CD14-positive monocyte (primary cell): Measurements from ENCODE around the gene HSD17B8. TPM values are rescaled to one million over a fixed set of nuclear protein-coding genes. Genes with fewer than 3 reads are reported as not detected.

Source experiments
- DNase-seq, 3 donors: peaks; one replicate each; pipeline ENCODE4 v3.0.0-alpha.2; 2011 to 2022
- H2AFZ ChIP-seq: 2 replicates; pipeline ENCODE4 v1.6.0; 2012; ENCODE audit warnings: mild to moderate bottlenecking, low read depth, low read length, inconsistent platforms; ENCODE audit not compliant: insufficient read depth, poor library complexity, severe bottlenecking
- H3K27ac ChIP-seq, 2 donors: 1 replicate in 1 of 2; 2 replicates in 1 of 2; pipeline ENCODE4 v1.5.1; 2012 to 2013; ENCODE audit warnings: low read length in 2 of 2, control low read depth in 1 of 2, inconsistent platforms in 1 of 2, low read depth in 1 of 2, mild to moderate bottlenecking in 1 of 2
- H3K27me3 ChIP-seq, 2 donors: one replicate each; pipeline versions ENCODE4 v1.6.0 to v1.6.1; 2011 to 2013; ENCODE audit warnings: low read length in 2 of 2; ENCODE audit not compliant: control insufficient read depth in 2 of 2, insufficient read depth in 2 of 2
- H3K36me3 ChIP-seq, 2 donors: replicated peaks in 1 of 2; 1 replicate in 1 of 2; 2 replicates in 1 of 2; pipeline versions ENCODE4 v1.5.1 to v1.6.1; 2012 to 2013; ENCODE audit warnings: low read length in 2 of 2, control low read depth in 1 of 2, inconsistent platforms in 1 of 2, mild to moderate bottlenecking in 1 of 2; ENCODE audit not compliant: insufficient read depth in 2 of 2, control insufficient read depth in 1 of 2
- H3K4me1 ChIP-seq, 2 donors: 1 replicate in 1 of 2; 2 replicates in 1 of 2; pipeline versions ENCODE4 v1.5.1 to v1.6.1; 2012 to 2013; ENCODE audit warnings: low read length in 2 of 2, control low read depth in 1 of 2, inconsistent platforms in 1 of 2, mild to moderate bottlenecking in 1 of 2, moderate library complexity in 1 of 2; ENCODE audit not compliant: insufficient read depth in 2 of 2, control insufficient read depth in 1 of 2
- H3K4me2 ChIP-seq: replicated peaks from 2 replicates; pipeline ENCODE3; 2012; ENCODE audit warnings: low read length, moderate library complexity, mild to moderate bottlenecking; ENCODE audit not compliant: poor library complexity, severe bottlenecking; ENCODE audit errors: extremely low read depth
- H3K4me3 ChIP-seq, 3 experiments: fragments of 200-600 bp in 1 of 3; sonication (generic) in 1 of 3; replicated peaks in 1 of 3; 1 replicate in 2 of 3; 2 replicates in 1 of 3; pipeline ENCODE4 v1.5.1; 2011 to 2013; ENCODE audit warnings: low read length in 3 of 3, mild to moderate bottlenecking in 3 of 3, control low read depth in 2 of 3, low read depth in 2 of 3, inconsistent platforms in 1 of 3, moderate library complexity in 1 of 3
- H3K79me2 ChIP-seq: 2 replicates; pipeline ENCODE4 v1.6.0; 2012; ENCODE audit warnings: mild to moderate bottlenecking, control low read depth, inconsistent platforms, low read length, moderate library complexity; ENCODE audit not compliant: insufficient read depth
- H3K9ac ChIP-seq: 2 replicates; pipeline ENCODE4 v1.6.0; 2017; ENCODE audit warnings: low read length, mild to moderate bottlenecking; ENCODE audit not compliant: insufficient read depth, poor library complexity, severe bottlenecking
- H3K9me3 ChIP-seq, 2 donors: replicated peaks in 1 of 2; 1 replicate in 1 of 2; 2 replicates in 1 of 2; pipeline versions ENCODE4 v1.5.1 to v1.6.1; 2012 to 2013; ENCODE audit warnings: low read length in 2 of 2, control low read depth in 1 of 2; ENCODE audit not compliant: control insufficient read depth in 1 of 2, insufficient read depth in 1 of 2
- H4K20me1 ChIP-seq: 2 replicates; pipeline ENCODE4 v1.6.0; 2012; ENCODE audit warnings: mild to moderate bottlenecking, low read length, control low read depth, moderate library complexity; ENCODE audit not compliant: insufficient read depth
- H3K27ac Mint-ChIP-seq, 7 donors: one replicate each; pipeline ENCODE4 v1.8.0; 2020; ENCODE audit warnings: mild to moderate bottlenecking in 7 of 7, mixed read lengths in 7 of 7, moderate library complexity in 6 of 7, inconsistent platforms in 2 of 7
- H3K27me3 Mint-ChIP-seq, 3 donors: one replicate each; pipeline ENCODE4 v1.8.0; 2021 to 2022; ENCODE audit warnings: low read depth in 3 of 3, mild to moderate bottlenecking in 3 of 3, mixed read lengths in 3 of 3, moderate library complexity in 3 of 3, inconsistent platforms in 1 of 3
- H3K36me3 Mint-ChIP-seq, 2 donors: one replicate each; pipeline ENCODE4 v1.8.0; 2020; ENCODE audit warnings: mixed read lengths in 2 of 2, inconsistent platforms in 1 of 2, mild to moderate bottlenecking in 1 of 2
- H3K4me1 Mint-ChIP-seq: one replicate; pipeline ENCODE4 v1.8.0; 2020; ENCODE audit warnings: mild to moderate bottlenecking, mixed read lengths
- H3K4me3 Mint-ChIP-seq, 2 donors: one replicate each; pipeline ENCODE4 v1.8.0; 2020; ENCODE audit warnings: mild to moderate bottlenecking in 2 of 2, mixed read lengths in 2 of 2, moderate library complexity in 1 of 2
- H3K9me3 Mint-ChIP-seq, 7 donors: one replicate each; pipeline ENCODE4 v1.8.0; 2020 to 2022; ENCODE audit warnings: mixed read lengths in 7 of 7, mild to moderate bottlenecking in 6 of 7, moderate library complexity in 6 of 7, inconsistent platforms in 2 of 7
- WGBS: methylation state at CpG from one replicate; pipeline ENCODE4 v1.1.5; 2013; ENCODE audit warnings: missing lambda C conversion rate; ENCODE audit not compliant: insufficient coverage; 5-methylcytosine and 5-hydroxymethylcytosine counted together
- intact Hi-C, 2 donors: fragments of 100-400 bp; cut with micrococcal nuclease; formaldehyde crosslinking; loops; one replicate each; pipeline versions ENCODE4 v1.15.0 to v1.15.1; 2023
- polyA plus RNA-seq, 3 donors: library from polyadenylated mRNA; depleted of rRNA in 1 of 3; unstranded in 2 of 3; stranded (reverse) in 1 of 3; fragments of 300-500 nt in 2 of 3; fragments of >200 nt in 1 of 3; fragmentation: Illumina TruSeq in 2 of 3; gene quantifications; 1 replicate in 2 of 3; 2 replicates in 1 of 3; pipeline ENCODE4 v1.2.3, GENCODE V29; 2012 to 2021
- TF ChIP-seq, protein P1 (sequence below): fragments of 200-600 bp; IDR thresholded peaks from one replicate; pipeline ENCODE4 v1.8.0; 2022; ENCODE audit warnings: antibody characterized with exemption, mild to moderate bottlenecking

The HSD17B8 gene
- polyA plus RNA-seq, 3 donors: 3.8 to 10.6 (median 4.7) TPM

DNA sequence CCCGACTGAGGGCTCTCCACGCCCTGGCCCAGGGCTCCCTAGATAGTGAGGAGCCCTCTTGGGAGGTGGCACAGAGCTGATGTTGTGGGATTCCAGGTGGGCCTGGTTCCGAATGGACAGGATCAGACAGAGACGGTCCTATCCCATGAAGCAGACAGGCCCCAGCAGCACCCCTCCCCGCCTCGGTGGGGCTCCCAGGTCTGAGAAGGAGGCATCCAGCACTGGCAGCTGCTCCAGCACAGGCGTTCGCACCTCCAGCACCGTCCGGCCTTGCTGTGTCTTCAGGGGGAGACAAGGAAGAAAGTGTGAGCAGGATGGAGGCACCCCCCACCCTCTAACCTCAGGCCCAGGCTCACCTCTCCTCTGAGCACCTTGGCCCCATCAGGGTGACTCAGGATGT, 40.9 kb upstream of the HSD17B8 start:
- no peak overlapping the region for H3K4me3 Mint-ChIP-seq
- TF ChIP-seq, protein P1, sequence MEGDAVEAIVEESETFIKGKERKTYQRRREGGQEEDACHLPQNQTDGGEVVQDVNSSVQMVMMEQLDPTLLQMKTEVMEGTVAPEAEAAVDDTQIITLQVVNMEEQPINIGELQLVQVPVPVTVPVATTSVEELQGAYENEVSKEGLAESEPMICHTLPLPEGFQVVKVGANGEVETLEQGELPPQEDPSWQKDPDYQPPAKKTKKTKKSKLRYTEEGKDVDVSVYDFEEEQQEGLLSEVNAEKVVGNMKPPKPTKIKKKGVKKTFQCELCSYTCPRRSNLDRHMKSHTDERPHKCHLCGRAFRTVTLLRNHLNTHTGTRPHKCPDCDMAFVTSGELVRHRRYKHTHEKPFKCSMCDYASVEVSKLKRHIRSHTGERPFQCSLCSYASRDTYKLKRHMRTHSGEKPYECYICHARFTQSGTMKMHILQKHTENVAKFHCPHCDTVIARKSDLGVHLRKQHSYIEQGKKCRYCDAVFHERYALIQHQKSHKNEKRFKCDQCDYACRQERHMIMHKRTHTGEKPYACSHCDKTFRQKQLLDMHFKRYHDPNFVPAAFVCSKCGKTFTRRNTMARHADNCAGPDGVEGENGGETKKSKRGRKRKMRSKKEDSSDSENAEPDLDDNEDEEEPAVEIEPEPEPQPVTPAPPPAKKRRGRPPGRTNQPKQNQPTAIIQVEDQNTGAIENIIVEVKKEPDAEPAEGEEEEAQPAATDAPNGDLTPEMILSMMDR: no peak
- Histone ChIP-seq H3K9ac (no peak overlapping the region), H3K27ac (no peak overlapping the region), H2AFZ (no peak overlapping the region), H3K36me3 (no peaks in the 10 kb centered on the region), H4K20me1 (no peaks in the 10 kb centered on the region), H3K4me1 (peaks cover 17 to 24% of the 10 kb centered on the region in 2 donors), H3K9me3 (no peaks in the 10 kb centered on the region), H3K27me3 (no peaks in the 10 kb centered on the region), H3K79me2 (no peaks in the 10 kb centered on the region), H3K4me3 (no peak overlapping the region), H3K4me2 (no peak overlapping the region)
- H3K4me1 Mint-ChIP-seq: peaks cover 23% of the 10 kb centered on the region
- H3K9me3 Mint-ChIP-seq: no peaks in the 10 kb centered on the region
- H3K36me3 Mint-ChIP-seq: no peaks in the 10 kb centered on the region
- no peak overlapping the region for H3K27ac Mint-ChIP-seq
- DNase-seq: no peak
- 90% methylated on average over 4 of the region's 10 CpGs for WGBS
- H3K27me3 Mint-ChIP-seq: peaks cover 16 to 17% (median 16%) of the 10 kb centered on the region in 3 donors
- intact Hi-C loops: loop anchor here (5.0 to 10.0 kb wide), 2 partner anchors 81 to 84 kb away; no protein-coding TSS in a partner anchor

DNA sequence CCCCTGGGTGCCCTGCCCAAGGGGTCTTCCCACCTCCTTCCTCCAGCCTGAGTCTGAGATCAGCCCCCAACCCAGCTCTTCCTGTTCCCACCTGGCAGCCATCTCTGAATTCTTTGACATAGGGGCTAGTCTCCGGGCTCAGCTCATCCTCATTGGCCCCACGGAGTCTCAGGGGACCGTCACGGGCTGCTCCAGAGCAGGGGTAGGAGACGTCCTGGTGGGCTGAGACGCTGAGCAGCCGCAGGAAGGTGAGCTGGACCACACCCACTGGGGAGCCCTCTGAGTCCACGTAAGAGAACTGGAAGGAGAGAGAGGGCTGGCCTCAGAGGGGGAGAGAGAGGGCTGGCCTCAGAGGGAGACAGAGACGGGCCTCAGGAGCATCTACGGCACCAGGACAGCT, 40.3 kb upstream of the HSD17B8 start:
- H3K36me3 ChIP-seq: no peaks in the 10 kb centered on the region
- no peak overlapping the region for H2AFZ ChIP-seq
- H3K4me3 ChIP-seq: no peak overlapping the region
- H4K20me1 ChIP-seq: no peaks in the 10 kb centered on the region
- H3K4me2 ChIP-seq: no peak overlapping the region
- H3K9me3 ChIP-seq: no peaks in the 10 kb centered on the region
- no peak overlapping the region for H3K9ac ChIP-seq
- 77% methylated on average over 10 of the region's 10 CpGs for WGBS
- TF ChIP-seq, protein P1: no peak
- Mint-ChIP-seq H3K9me3 (no peaks in the 10 kb centered on the region), H3K27ac (no peak overlapping the region), H3K4me1 (peaks cover 23% of the 10 kb centered on the region), H3K36me3 (no peaks in the 10 kb centered on the region), H3K4me3 (no peak overlapping the region), H3K27me3 (peaks cover 16 to 20% (median 16%) of the 10 kb centered on the region in 3 donors)
- peaks cover 17 to 24% of the 10 kb centered on the region in 2 donors for H3K4me1 ChIP-seq
- no peak for DNase-seq
- H3K79me2 ChIP-seq: no peaks in the 10 kb centered on the region
- no peaks in the 10 kb centered on the region for H3K27me3 ChIP-seq
- no peak overlapping the region for H3K27ac ChIP-seq
- intact Hi-C loops: loop anchor here (5.0 to 10.0 kb wide), 2 partner anchors 81 to 83 kb away; no protein-coding TSS in a partner anchor
